GM10248 (cell line): ENCODE results near the gene CAMKK2.

ENCODE experiments used
- CTCF ChIA-PET: fragments of 300-600 bp; sonication (Branson Sonifier 250); formaldehyde crosslinking; extraction: SDS; loops from one replicate; lab custom pipeline; 2021; ENCODE audit warnings: antibody characterized with exemption; lab: Yijun Ruan, JAX
- POLR2A ChIA-PET: fragments of 350-650 bp; sonication (Branson Sonifier 250); formaldehyde crosslinking; extraction: SDS; loops from one replicate; lab custom pipeline; 2020; ENCODE audit warnings: antibody characterized with exemption; lab: Yijun Ruan, JAX
- DNase-seq: peaks from one replicate; pipeline ENCODE4 v3.0.0; 2012; ENCODE audit errors: extremely low spot score
- TF ChIP-seq, protein P1 (sequence below): IDR thresholded peaks from 2 replicates; pipeline ENCODE4 v1.5.1; 2012; ENCODE audit warnings: mild to moderate bottlenecking, low read depth; ENCODE audit errors: extremely low read depth, missing control alignments, control extremely low read depth

The CAMKK2 gene

DNA sequence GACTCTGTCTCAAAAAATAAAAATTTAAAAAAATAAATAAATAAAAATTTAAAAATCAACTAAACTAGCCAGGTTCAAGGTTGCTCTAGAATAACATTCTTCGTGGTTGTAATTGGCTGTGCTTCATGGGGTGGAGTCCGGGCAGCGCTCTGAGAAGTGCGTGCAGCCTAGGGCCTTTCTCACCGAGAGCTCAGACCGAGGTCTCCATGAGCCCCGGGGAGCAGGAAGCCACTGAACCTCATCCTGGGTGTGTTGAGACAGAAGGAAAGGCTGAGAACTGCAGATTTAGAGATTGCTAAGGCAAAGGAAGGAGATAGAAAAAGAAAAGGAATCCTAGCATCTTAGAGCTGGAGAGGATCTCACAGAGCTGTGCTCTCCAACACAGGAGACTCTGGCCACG, 71.9 kb downstream of the CAMKK2 start:
- CTCF ChIA-PET, result interaction anchor here (1.1 to 2.3 kb wide), 5 partner anchors 10 to 163 kb away, joined by 3 to 9 read pairs (median 4); no protein-coding TSS in a partner anchor
- POLR2A ChIA-PET, result no interaction called here
- TF ChIP-seq, protein P1, sequence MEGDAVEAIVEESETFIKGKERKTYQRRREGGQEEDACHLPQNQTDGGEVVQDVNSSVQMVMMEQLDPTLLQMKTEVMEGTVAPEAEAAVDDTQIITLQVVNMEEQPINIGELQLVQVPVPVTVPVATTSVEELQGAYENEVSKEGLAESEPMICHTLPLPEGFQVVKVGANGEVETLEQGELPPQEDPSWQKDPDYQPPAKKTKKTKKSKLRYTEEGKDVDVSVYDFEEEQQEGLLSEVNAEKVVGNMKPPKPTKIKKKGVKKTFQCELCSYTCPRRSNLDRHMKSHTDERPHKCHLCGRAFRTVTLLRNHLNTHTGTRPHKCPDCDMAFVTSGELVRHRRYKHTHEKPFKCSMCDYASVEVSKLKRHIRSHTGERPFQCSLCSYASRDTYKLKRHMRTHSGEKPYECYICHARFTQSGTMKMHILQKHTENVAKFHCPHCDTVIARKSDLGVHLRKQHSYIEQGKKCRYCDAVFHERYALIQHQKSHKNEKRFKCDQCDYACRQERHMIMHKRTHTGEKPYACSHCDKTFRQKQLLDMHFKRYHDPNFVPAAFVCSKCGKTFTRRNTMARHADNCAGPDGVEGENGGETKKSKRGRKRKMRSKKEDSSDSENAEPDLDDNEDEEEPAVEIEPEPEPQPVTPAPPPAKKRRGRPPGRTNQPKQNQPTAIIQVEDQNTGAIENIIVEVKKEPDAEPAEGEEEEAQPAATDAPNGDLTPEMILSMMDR, result no peak
- peak; percentile 11 for DNase-seq

DNA sequence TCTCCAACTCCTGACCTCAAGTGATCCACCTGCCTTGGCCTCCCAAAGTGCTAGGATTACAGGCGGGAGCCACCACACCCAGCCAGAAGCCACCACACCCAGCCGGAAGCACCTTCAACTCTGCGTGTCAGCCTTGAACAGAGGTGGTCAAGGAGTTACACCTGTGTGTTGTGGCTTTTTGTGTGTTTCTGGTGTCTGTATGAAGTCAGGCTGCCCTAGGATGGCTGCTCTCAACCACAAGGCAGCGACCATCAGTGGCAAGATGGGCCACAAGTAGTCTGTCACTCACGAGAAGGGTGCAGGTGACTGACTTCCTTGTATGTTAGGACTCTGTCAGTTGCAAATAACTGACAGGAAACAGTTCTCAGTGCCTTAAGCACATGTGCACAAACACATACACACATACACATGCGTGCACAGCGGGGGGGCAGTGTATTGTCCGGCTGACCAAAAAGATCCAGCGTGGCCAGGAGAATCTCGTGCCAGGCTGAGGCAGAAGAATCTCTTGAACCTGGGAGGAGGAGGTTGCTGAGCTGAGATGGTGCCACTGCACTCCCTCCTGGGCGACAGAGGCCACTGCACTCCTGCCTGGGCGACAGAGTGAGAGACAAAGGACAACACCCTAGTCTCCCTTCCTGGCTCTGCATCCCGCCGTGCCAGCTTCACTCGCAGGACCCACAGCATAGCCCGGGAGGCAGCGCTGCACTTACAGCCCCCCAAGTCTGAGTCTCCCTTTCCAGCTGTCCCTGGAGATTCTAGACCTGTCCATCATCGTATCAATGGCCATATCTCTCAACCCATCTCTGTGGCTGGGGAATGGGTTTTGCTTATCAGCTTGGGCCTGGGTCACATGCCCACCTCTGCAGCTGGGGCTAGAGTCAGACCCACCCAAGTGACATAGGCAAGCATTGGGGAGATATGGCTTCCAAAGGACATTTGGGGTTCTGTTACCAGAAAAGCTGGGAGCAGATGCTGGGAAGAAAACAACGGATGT, 72.9 kb downstream of the CAMKK2 start:
- POLR2A ChIA-PET, result no interaction called here
- DNase-seq, result no peak
- TF ChIP-seq, protein P1, result peak; percentile 56
- CTCF ChIA-PET, result interaction anchor here (1.1 to 2.3 kb wide), 7 partner anchors 11 to 162 kb away, joined by 3 to 9 read pairs (median 4); no protein-coding TSS in a partner anchor

DNA sequence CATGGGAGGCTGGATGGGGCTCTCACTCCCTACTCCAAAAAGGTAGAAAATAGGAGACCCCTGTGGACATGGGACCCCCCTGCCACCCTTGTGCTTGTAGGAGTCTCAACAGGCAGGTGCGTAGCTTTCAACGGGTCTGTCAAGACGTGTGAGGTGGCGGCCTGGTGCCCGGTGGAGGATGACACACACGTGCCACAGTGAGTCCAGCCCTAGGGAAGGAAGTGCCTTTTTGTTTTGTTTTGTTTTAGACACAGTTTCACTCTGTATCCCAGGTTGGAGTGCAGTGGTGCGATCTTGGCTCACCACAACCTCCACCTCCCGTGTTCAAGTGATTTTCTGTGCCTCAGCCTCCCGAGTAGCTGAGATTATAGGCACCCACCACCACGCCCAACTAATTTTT, 73.7 kb downstream of the CAMKK2 start:
- TF ChIP-seq, protein P1, result no peak
- CTCF ChIA-PET, result interaction anchor here (1.1 to 1.8 kb wide), 2 partner anchors 12 to 112 kb away, joined by 3 to 6 read pairs; no protein-coding TSS in a partner anchor
- no peak for DNase-seq
- POLR2A ChIA-PET, result no interaction called here

DNA sequence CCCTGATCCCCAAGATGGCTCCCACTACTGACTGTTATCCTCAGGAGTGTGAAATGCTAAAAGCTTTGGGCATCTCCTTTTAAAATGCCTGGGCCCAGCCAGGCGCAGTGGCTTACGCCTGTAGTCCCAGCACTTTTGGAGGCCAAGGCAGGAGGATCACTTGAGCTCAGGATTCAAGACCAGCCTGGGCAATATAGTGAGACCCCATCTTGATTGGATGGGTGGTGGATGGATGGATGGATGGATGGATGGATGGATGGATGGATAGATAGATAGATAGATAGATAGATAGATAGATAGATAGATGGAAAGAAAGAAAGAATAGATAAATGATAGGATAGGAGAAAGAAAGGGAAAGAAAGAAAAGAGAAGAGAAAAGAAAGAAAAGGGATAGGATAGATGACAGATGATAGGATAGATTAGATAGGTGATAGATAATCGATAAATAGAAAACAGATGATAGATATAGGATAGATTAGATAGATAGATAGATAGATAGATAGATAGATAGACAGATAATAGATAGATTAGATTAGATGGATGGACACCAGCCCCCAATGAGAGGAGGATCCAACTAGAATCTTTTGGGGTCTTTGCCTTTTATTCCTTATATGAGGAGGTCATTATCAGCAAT, 77.0 kb downstream of the CAMKK2 start:
- POLR2A ChIA-PET, result no interaction called here
- CTCF ChIA-PET, result interaction anchor here (1.3 kb wide), 1 partner anchor 160 kb away, joined by 3 read pairs; no protein-coding TSS in a partner anchor
- TF ChIP-seq, protein P1, result no peak
- DNase-seq, result no peak

DNA sequence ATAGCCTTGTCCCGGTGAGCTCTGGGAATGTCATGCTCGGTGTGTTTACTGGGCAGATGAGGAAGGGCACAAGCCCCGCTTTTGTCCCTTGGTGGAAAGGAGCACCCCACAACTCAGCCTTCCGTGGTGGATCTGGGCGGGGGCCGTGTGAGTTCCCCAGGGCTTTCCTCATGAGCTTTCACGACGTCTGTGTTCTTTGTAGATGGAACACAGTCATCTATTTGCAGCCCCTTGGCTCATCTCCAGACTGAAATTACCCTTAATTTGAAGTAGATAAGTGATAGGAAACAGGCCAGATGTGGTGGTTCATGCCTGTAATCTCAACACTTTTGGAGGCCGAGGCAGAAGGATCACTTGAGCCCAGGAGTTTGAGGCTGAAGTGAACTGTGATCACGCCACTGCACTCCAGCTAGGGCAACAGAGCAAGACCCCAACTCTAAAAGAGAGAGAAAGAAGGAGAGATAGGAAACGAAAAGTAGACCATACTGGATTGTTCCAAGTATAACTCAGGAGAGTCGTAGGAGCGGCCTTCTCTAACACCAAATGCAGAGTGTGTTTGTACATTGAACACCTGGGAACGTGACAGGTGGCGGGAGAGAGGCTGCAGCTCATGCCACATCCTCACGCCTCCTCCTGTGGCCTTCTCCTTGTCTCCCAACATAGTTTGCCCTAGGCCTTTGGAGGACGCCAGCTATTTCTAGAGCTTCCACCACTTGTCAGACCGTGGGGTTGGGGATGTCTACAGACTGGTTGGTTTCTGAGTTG, 77.7 kb downstream of the CAMKK2 start:
- CTCF ChIA-PET, result interaction anchor here (1.3 to 1.4 kb wide), 2 partner anchors 21 to 159 kb away, joined by 3 read pairs; no protein-coding TSS in a partner anchor
- no peak for DNase-seq

More for the DNA sequence above, 77.7 kb downstream of the CAMKK2 start:
- TF ChIP-seq, protein P1, result no peak
- POLR2A ChIA-PET, result interaction anchor here (1.2 kb wide), 1 partner anchor 20 kb away, joined by 3 read pairs; no protein-coding TSS in a partner anchor
